ENCODE results near the gene PPP3R1. TPM values are rescaled to one million over a fixed set of nuclear protein-coding genes. Genes with fewer than 3 reads are reported as not detected.
"Not testable (repeated sequence)": the region's sequence is repeated elsewhere in the genome, so short reads cannot be mapped to it uniquely, and the experiment has no call there.

Gene PPP3R1
- total RNA-seq, 1 donor from 2014 or later = 28.6 TPM

DNA sequence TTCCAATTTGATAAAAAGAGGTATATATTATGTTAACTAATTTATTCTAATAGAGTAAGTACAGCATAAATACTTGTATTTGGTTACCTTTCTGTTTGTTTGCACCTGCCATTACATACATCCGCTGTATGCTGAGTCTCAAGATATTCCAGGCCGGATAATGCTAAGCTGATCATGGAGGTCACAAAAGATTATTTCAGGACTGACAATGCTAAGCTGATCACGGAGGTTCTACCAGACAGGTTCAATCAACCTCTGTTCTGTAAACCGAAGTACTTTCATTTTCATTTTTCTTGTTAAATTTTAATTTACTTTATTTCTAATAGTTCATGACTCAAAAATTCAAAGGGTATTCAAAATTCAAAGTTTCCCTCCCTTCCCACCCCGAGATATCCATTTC is 63.5 kb downstream of the PPP3R1 start:
- no peak for DNase-seq (ENCODE audit: low spot score)

- DNase-seq (ENCODE audit: low spot score) = no peak
Measured at GRCh38 chr2:68187329-68187728, 65.0 kb downstream of the PPP3R1 start.

GRCh38 chr2:68185541-68186164 is 66.7 kb downstream of the PPP3R1 start:
- DNase-seq (ENCODE audit: low spot score) = no peak

DNA sequence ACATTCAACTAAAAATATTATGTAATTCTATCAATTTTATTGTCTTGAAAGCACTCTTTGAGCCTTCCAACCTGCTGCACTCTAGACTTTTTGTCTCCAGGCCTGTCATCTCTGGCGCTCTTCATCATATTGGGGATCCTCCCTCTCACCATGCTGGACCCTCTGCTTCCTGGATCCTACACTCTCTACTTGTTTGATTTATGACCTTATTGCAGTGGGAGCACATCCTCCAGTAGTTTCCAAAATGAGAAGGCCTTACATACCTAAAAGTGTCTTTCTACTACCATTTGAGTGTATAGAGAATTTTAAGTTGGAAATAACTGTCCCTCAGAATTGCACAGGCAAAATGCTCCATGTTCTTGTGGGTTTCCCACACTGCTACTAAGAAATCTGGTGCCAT is 69.4 kb downstream of the PPP3R1 start:
- no peak for DNase-seq (ENCODE audit: low spot score)

DNA sequence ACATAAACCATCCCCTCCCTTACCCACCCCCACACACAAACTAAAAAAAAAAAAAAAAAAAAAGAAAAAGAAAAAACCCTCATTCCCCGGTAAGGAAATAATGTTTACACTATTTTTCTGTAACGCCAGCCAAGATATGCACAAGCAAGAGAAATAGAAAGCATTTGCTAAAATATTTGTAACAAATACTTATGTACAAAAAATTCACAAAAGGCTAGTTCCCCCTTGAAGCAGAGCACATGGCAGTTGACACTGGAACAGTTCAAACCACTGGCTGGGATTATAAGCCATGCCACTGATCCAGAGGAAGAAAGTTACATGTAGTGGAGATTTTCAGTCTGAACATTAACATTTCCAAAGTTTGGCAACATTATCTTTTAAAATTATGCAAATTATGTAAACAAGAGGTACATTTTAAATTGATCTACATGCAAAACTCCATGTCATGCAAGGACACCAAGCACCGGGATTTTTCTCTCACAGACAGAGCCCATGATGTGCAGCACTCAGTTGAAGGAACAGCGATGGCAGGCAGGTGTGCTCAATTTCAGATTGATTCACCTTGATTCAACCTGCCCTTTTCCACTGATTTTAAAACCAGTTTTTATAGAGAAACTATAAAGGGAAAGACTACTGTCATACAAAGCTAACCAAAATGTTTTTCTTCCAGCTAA is 73.2 kb downstream of the PPP3R1 start:
- DNase-seq (ENCODE audit: low spot score) = no peak

DNA sequence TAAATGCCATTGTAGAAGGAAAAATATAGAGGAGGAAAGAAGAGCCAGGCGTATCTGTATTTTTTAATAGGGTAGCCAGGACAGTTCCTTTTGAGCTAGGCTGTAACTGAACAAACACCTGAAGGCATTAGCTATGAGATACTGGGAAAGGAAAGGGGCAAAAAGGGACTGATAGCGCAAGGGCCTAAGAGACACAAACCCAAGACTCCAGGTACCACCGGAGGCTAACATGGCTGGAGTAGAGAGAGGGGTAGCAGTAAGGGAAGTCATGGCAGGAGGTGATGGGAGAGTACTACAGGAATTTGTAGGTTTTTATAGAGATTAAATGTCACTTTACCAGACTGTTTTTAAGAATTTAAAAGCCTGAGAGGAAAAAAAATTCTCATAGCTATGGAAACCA is 73.9 kb downstream of the PPP3R1 start:
- DNase-seq (ENCODE audit: low spot score) = no peak

GRCh38 chr2:68177541-68177940 is 74.8 kb downstream of the PPP3R1 start:
- no peak for DNase-seq (ENCODE audit: low spot score)

DNA sequence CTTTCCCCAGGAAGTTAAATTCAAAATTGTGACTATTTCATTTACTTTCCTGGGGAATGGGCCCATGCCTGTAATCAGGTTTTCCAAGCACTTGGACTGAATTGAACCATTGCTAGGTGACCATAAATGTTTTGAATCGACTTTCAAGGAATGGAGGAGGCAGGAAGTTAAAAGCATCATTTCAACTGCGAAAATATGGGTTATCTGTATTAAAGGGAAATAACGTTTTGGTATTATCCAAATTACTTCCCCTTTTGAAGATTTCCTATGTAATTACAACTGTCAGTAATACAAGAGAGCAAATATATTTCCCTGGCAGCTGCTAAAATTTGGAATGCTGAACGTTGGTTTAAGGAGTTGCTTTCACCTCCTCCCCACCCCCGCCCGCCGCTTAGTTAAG is 75.7 kb downstream of the PPP3R1 start:
- no peak for DNase-seq (ENCODE audit: low spot score)

- not testable (repeated sequence) for DNase-seq (ENCODE audit: low spot score)
Measured at GRCh38 chr2:68175210-68175609, 77.1 kb downstream of the PPP3R1 start.

DNA sequence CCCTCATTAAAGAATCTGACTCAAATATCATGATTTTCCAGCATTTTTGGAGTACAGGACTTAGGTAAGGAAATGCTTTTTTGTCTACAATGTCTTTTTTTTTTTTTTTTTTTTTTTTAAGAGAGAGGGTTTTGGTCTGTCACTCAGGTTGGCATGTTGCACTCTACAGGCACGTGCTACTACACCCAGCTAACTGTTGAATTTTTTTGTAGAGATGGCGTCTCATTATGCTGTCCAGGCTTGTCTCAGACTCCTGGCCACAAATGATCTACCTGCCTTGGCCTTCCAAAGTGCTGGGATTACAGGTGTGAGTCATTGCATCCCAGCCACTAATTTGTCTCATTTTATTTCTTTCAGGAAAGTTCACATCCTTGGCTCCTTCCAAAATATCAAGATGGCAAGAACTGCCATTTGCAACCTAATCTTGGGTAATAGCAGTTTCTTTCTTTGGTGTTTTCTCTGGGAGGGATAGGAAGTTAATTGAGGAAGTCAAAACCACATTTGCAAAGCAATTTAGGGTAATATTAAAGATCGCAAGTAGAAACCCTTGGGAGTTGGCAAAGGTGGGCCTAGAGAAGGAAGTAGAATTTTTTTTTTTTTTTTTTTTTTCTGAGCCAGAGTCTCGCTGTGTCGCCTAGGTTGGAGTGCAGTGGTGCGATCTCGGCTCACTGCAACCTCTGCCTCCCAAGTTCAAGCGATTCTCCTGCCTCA is 79.2 kb downstream of the PPP3R1 start:
- no peak for DNase-seq (ENCODE audit: low spot score)

GRCh38 chr2:68172521-68172920 is 79.8 kb downstream of the PPP3R1 start:
- no peak for DNase-seq (ENCODE audit: low spot score)

- DNase-seq (ENCODE audit: low spot score) = no peak
Measured at GRCh38 chr2:68171684-68172083, 80.6 kb downstream of the PPP3R1 start.

GRCh38 chr2:68171146-68171545 is 81.2 kb downstream of the PPP3R1 start:
- no peak for DNase-seq (ENCODE audit: low spot score)

- no peak for DNase-seq (ENCODE audit: low spot score)
Measured at GRCh38 chr2:68169308-68169707, 83.0 kb downstream of the PPP3R1 start.

DNA sequence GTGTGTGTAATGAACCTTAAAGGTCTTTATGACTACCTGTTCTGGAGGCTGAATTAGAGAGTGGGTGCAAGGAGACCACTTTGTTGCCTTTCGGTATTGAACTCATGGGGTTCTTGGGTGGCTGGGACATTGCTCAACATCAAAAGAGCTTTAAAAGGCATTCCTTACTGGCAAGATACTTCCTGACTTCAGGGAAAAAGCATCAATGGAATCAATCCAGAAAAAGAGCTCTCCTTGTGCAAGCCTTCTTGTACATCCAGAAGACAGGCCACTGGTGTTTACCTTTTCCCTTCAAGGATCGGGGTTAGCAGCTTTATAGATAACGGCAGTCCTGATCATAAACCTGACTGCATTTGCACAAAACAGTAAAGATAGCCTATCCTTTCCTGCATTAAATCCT is 85.1 kb downstream of the PPP3R1 start:
- no peak for DNase-seq (ENCODE audit: low spot score)

- no peak for DNase-seq (ENCODE audit: low spot score)
Measured at GRCh38 chr2:68163641-68164040, 88.7 kb downstream of the PPP3R1 start.

- no peak for DNase-seq (ENCODE audit: low spot score)
Measured at GRCh38 chr2:68158134-68158447, 94.2 kb downstream of the PPP3R1 start.

GRCh38 chr2:68157402-68158133 is 94.8 kb downstream of the PPP3R1 start, which contains the start of gene PNO1:
PNO1 (plus strand) TSS chr2:68157888; CDS start chr2:68157935, 47 bp downstream.
- DNase-seq (ENCODE audit: low spot score) = peak; percentile 96

DNA sequence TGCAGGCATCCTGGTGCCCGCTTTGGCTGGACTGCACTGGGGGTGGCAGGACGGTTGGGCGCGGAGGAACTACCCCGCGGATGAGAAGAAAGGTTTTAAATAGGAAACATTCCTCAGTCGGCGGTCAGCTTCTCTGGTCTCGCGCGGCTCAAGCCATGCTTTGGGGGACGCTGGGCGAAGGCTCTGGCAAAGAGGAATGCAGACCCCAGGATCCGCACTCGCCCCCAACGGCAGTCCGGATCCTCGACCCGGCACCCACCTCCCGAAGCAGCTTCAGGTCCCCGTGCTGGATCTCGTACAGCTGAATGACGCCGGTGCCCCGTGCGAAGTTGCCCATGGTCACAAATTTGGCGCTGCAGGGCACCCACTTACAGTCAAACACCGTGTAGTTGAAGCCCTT is 95.3 kb downstream of the PPP3R1 start:
- DNase-seq (ENCODE audit: low spot score) = no peak

- peak; percentile 5 for DNase-seq (ENCODE audit: low spot score)
Measured at GRCh38 chr2:68156419-68156818, 95.9 kb downstream of the PPP3R1 start.

DNA sequence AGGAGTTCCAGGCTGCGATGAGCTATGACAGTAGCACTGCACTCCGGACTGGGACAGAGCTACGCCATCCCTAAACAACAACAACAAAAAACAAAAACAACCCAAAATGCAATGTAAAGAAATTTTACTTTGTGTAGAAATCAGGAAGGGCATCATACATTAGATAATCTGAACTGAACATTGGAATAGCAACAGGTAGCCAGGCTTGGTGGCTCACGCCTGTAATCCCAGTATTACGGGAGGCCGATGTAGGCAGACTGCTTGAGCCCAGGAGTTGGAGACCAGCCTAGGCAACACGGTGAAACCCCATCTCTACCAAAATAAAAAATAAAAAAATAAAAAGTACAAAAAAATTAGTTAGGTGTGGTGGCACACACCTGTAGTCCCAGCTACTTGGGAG is 96.7 kb downstream of the PPP3R1 start:
- DNase-seq (ENCODE audit: low spot score) = no peak

- DNase-seq (ENCODE audit: low spot score) = no peak
Measured at GRCh38 chr2:68152681-68153347, 99.5 kb downstream of the PPP3R1 start.
